Measurements from ENCODE around the gene ACOX3.

ACOX3 gene

DNA sequence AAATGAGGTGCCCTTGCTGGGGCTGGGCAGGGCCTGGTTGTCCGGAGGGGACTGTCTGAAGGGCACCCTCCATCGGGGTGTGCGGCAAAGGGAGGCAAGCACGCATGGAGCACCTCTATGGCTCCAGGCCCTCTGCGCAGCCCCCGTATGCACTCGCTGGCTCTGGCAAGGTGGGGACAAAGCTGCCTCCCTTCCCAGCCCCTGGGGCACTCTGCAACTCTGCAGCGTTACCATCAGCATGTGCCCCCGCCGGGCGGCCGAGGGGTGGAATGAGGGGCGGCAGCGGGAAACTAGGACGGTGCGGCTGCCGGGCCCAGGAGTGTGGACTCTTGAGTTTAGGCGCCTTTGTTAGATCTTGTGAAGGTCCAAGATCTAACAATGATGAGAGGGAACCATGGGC lies 26.5 kb upstream of the ACOX3 start:
- no peak for DNase-seq (ENCODE audit: low spot score)

DNA sequence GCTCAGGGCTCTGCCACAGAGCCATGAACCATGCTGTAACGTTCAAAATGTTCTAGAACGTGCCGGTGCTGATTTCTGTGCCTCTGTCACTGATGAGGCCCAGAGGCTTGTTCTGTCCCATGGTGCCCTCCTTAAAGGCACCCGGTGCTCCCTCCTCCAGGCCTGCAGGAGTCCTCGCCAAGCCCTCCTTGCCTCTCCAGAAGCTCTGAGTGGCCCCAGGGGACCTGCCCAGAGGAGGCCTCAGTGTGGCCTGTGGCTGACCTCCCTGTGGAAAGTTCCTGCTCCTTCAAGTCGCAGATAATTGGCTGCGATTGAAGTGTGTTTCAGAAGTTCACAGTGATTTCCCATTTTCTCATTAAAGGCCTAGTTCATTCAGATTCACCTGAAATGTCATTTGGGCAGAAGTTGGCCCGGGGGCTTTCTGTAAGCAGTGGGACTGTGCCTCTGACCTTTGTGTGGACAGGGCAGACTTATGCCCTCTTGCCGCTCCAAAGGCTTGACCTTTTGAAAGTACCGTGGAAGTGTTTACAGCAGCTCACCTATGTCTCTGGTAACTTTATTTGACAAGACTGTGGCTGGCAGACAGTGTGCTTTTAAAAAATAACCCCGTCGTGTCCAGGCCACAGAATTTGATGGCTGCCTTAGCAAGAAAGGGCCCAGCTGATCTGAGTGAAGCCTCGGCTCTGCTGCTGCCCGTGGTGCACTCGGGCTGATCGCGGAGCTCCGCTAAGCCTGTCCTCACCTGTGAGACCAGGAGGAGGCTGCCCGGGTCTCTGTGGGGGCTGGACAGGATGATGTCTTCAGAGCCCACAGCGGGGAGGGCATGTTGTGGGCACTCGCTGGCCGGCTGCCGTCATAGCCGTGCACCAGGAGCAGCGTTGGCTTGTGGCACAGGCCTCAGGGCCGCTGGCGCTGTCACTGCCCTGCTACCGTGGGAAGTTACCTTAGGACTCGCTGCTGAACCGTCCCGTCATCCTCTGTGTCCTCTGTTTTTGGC lies 25.4 kb upstream of the ACOX3 start:
- no peak for DNase-seq (ENCODE audit: low spot score)

DNA sequence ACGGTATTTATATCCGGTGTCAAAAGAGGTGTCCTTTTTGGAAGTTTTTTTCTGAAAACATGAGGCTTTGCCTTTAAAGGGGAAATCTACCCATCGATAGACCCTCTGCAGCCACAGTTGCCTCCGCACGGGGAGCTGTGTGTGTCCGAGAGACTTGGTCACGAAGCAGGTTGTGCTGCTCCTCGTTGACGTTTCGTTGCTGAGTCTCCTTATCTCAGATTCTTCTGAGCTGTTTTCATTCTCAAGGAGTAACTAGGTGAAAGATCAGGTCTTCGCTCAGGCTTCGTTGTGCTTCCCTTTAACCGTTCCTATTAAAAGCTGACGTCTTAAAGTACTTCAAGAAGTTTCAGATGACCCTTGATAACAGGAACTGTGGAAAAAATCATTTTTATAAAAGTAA lies 23.9 kb upstream of the ACOX3 start:
- no peak for DNase-seq (ENCODE audit: low spot score)

DNA sequence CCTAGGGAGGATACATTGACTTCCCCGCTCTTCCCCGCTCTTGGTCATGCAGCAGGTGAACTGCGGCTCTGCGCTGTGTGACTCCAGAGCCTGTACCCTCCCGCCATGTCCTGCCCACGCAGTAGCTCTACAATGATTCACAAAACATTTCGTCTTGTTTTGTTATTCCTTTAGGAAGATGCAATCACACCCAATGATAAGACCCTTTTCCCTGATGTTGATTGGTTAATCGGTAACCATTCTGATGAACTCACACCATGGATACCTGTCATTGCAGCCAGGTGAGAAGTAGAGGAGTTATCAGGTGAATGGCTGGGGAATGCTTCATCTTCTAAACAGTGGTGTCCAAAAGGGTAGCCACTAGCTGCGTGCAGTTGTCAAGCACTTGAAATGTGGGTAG lies 23.3 kb upstream of the ACOX3 start:
- DNase-seq (ENCODE audit: low spot score), result no peak

DNA sequence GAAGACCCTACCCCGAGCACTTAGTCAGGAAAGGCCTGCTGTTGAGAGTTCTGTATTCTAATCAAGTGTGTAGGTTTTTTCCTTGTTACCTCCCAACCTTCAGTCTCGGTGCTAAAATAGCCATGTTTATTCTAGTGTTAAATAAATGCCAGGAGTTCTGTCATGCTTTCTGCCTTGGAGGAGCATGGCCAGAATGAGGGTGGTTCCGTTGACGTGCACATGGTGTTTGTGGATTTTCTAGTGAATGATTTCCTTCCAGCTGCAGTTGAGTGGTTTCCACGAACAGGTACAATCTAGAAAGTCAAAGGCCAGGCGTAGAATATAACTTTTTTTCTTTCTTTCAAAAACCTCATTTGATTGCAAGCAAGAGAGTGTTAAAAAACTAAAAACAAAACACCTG lies 21.1 kb upstream of the ACOX3 start:
- DNase-seq (ENCODE audit: low spot score), result no peak

DNA sequence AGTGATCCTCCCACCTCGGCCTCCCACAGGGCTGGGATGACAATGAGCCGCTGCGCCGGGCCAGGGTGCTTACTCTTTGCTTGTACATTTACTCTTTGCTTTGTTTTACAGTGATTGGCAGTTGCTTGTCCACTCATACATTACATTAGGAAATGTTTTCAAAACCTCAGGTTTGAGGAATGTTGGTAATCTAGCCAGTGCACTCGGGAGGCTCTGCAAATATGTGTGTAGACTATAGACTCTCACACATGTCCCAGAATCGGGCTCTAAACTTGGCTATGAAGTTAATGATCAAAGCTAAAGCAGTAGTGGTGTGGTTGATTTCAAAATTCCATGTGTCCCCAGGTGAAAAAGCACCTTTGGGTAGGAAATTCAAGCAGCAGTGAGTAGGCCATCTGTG lies 20.6 kb upstream of the ACOX3 start:
- no peak for DNase-seq (ENCODE audit: low spot score)

DNA sequence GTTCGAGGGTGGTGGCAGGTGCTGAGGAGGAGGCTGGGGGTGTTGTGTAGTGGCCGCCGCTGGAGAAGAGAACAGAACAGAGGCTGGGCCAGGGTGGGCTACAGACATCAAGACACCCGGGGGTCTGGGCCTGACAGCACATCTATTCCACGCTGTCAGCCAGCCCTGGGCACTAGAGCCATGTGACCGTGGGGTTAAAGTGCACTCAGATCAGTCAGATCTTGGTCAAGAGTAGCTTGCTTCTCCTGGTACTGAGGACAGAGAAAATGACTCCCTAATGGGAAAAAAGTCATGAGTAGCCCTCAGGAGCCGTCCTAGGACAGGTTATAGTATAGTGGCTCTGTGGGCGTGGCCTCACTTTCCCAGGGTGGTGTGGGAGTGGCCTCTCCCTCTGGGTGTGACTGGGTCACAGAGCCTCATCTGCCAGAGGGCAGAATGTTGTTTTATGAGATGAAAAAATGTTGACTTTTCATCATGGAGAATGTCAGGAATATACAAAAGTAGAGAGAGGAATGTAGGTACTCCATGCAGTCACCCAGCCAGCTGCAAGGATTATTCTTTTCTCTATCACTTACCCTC lies 19.4 kb upstream of the ACOX3 start:
- DNase-seq (ENCODE audit: low spot score), result no peak

DNA sequence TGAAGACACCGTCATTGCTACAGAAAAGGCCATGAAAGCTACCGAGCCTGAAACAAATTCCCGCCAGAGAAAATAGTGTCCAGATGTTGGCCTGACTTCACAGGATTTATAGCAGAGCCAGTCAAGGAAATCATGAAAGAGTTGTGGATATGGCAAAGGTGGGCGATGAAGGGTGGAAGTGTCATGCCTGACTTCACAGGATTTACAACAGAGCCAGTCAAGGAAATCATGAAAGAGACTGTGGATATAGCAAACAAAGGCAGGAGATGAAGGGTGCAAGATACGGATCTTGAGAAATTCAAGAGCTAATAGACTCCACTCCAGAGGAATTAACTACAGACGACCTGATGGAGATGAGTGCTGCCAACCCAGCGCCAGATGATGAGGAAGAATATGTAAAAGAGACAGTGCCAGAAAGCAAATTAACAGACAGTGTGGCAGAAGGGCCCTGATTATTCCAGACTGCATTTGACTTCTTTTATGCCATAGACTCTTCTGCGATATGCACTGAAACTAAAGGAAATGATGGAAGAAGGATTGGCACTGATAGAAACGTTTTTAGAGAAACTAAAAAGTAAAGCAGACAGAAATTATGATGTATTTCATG lies 17.2 kb upstream of the ACOX3 start:
- DNase-seq (ENCODE audit: low spot score), result no peak

DNA sequence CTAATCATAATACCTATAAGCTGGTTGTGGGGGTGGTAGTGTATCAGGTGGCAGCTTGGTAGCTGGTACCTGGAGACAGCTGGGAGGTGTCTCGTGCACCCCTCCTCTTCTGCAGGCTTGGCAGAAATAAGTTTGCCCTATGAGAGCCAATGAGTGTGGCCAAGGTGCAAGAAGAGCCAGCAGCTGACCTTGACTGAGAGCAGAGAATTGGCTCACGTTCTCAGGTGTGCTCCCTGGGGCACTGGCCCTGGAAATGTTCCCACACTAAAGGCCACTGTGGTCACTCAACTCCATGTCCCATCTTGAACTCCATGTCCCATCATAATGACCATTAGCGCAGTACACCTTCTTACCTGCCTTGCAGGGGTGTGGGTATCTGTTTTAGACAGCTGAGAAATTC lies 13.4 kb upstream of the ACOX3 start:
- DNase-seq (ENCODE audit: low spot score), result no peak

DNA sequence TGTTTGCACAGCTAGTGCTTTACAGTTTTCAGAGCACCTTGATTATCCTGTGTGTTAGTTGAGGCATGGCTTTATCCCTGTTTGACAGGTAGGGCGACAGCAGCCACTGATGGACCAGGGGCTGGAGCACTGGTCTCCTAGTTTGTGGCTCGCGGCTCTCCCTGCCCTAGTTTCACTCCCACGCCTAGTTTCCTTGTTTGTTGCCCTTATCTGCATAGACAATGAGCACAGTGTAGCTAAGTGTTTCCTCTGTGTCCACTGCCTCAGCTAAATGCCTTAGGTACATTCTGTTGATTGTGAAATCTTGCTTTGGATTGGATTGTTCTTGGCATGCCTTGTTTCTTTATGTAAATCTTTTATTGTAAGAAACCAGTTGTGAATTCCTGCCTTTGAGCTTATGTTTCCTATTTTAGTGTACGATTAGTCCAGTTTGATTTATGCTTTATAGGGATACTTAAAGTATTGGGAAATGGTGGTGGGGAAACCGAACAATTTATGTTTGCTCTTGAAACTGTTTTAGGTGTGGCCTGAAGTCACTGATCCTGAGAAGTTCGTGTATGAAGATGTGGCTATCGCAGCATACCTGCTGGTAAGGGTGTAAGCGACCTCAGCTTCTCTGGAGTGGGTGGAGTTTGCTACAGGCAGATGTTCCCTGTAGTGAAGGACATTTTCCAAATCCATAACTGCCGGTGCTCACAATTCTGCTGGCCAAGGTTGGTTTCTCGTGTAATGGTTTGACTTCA lies 11.1 kb upstream of the ACOX3 start:
- no peak for DNase-seq (ENCODE audit: low spot score)

DNA sequence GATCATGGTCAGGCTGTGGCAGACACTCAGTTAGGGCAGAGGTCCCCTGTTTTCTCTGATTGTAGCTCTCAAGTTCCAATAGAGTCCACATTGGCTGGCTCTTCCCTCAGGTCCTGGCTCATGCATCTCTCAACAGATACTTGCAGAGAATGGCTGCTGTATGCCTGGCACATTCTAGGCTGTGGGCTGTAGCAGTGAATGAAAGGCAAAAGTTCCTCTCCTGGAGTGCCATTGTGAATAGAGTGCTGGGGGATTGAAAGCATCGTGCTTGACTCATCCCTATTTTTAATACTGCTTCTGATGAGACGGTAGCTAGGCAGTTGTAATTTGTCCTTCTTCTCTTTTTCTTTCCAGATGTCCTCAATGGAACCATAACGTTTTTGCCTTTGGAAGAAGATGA lies 5.6 kb upstream of the ACOX3 start:
- DNase-seq (ENCODE audit: low spot score), result no peak

DNA sequence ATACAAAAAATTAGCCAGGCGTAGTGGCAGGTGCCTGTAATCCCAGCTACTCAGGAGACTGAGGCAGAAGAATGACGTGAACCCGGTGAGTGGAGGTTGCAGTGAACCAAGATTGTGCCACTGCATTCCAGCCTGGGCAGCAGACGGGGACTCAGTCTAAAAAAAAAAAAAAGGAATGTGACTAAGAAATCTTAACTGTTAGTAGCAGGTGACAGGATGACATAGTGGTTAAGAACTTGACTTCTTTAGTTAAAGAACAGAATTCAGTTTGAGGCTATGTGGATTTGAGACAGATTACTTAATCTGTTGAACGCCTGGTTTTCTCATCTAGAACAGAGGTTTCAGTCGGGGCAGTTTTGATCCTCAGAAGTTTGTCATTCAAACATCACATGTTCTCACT lies 3.3 kb upstream of the ACOX3 start:
- no peak for DNase-seq (ENCODE audit: low spot score)

DNA sequence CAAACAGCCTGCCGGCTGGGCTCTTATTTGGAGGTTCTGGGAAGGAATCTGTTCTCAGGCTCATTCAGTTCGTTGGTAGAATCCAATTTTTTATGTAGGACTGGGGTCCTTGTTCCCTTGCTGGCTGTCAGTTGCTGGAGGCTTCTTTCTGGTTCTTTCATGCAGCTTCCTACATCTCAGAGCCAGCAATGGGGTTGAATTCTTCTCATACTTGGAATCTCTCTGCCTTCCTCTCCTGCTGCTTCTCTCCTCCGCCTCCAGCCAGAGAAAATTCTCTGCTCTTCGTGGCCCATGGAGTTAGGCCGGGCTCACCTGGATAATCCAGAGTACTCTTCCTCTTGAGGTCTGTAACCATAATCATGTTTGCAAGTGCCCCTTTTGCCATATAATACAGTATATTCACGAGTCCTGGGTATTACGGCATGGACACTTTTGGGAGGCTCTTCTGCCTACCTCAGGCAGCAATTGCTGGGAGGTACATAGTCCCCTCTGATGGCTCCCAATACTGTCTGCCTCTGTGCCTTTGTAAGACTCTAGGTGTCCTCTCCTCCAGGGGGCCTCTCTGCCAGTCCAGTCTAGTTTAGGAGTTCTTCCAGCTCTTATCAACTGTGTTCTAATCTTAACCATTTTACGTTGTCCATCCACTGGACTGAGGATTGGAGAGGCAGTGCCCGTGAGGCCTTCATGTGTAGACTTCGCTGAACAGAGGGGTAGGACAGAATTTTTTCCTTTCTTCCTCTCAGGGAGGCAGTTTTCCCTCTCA lies 2.3 kb upstream of the ACOX3 start:
- no peak for DNase-seq (ENCODE audit: low spot score)

DNA sequence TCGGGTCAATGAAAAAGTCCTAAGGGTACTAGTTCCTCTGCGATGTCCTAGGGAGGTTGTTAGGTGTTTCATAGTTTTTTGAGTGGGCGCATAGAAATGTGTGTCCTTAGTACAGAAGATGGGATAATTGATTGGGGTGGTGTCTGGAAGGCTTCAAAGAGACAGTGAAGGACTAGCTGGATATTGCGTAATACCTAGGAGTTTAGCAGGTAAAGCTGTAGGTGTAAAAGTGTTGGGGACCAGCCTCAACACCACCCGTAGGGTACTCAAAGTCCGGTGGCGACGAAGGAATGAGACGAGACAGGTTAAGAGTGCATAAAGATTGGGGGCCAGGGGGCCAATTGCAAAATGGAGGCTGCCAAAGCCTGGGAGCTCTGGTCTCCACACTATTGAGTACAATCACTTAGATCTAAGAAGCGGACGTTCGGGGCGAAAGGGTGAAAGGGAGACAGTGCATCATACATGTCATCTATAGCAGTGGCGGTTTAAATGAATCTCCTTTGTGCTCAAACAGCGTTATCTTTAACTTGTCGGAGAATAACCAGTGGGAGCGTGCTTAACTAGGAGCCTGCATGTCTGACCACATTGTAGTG lies 1.1 kb upstream of the ACOX3 start:
- no peak for DNase-seq (ENCODE audit: low spot score)

DNA sequence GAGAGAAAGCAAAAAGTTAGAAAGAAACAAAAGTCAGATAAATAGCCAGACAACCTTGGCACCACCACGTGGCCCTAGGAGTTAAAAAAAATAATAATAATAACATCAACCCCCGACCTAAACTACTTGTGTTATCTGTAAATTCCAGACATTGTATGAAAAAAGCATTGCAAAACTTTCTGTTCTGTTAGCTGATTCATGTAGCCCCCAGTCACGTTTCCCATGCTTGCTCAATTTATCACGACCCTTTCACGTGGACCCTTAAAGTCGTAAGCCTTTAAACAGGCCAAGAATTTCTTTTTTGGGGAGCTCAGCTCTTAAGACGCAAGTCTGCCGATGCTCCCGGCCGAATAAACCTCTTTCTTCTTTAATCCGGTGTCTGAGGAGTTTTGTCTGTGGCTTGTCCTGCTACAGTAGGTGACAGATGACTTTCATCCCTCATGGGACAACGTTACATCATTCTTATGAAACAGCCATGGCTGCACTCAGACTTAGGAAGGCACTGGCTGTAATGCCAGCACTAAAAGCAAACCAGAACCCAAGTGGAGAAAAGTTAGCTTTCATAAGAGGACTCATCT lies 520 bp downstream of the ACOX3 start:
- DNase-seq (ENCODE audit: low spot score), result no peak

DNA sequence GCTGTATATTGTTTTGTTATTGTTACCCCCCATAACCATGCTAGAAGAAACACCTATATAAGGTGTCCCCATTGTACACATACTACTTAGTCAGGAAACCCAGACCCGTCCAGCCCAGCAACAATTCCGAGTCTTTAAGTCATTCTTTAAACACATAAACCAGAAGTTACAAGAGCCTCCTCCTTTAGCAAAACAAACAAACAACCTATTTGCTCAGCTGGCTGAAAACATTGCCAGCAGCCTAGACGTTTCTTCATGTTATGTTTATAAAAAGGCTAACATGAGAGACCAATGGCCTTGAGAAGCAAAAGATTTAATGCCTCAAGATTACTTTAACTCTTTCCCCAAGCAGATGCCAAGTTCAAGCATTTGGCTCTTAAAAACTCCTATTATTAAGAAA lies 1.4 kb downstream of the ACOX3 start:
- no peak for DNase-seq (ENCODE audit: low spot score)

DNA sequence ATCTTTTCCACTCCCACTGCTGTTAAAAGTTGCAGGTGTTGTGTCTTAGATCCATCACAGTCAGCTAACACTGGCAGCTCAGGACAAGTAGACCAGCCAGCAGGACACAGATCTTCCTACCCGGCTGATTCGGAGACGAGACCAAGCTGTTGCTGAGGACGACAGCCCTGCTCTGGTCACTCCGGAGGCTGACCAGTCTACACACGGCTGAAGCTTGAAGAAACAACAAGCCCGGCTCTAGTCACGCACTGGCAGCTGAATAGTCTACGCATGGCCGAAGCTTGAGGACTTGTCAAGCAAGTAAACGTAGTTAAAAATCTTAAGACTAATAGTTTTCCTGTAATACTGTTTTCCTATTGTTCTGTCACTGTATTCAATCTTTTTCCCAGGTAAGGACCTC lies 1.8 kb downstream of the ACOX3 start:
- DNase-seq (ENCODE audit: low spot score), result no peak

DNA sequence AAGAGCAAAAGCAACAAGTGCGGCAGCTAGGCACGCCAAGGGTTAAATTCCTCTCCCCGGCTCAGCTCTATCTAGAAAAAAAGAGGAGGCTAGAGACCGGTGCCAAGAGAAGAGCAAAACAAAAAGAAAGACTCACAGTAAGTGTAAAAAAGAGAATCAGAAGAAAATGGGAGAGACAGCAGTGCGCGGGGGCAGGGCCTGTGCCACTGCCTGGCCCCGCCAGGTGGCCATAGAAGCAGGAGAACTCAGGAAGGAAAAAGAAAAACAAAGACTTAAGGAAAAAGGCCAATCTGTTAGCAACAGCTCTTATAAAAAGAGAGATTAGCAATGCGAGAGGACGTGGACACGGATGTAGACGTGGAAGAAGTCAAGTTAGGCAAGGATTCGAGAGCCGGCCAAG lies 3.2 kb downstream of the ACOX3 start:
- no peak for DNase-seq (ENCODE audit: low spot score)

DNA sequence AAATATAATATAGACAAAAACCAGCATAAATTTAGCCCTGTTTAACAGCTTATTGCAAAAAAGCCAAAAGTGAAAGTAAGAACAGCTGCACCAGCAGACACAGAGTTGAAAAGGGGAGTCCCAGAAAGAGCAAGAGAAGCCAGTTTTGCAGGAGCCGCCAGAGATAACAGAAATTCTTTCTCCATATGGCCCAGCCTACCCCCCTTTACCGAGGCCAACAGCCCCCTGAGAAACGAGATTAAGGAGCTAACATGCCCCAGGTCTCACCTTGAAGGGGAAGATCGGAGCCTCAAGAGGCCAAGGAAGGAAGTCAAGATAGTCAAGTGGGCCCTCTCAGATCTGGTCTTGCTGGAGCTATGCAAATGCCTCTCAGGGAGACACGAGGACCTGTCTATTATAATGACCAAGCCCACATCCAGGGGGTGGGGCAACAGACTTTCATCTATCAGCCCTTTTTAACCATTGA lies 4.8 kb downstream of the ACOX3 start:
- DNase-seq (ENCODE audit: low spot score), result no peak

DNA sequence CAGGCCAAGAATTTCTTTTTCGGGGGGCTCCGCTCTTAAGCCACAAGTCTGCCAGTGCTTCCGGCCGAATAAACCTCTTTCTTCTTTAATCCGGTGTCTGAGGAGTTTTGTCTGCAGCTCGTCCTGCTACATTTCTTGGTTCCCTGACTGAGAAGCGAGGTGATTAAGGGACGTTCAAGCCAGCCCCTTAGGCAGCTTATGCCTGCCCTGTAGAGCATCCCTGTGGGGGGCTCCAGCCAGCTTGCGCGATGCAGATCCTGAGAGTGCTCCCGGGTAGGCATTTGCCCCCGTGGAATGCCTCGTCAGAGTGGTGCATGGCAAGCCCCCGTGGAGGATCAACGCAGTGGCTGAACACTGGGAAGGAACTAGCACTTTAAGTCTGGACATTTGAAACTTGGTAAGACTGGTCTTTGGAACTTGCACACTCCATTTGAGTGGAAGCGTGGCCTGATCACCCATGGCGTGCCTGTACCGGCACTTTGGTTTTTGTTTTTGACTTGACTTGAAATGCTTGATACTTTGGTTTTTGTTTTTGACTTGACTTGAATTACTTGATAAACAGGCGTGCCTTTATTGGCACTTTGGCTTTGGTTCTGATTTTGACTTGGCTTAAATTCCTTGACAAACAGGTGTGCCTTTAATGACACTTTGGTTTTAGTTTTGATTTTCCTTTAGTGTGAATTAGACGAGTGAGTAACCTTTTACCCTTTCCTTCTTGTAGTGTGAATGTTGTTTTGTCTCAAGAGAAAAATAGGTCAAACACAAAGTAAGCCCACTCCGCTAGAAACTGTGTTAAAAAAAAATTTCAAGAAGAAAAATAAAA lies 6.1 kb downstream of the ACOX3 start:
- no peak for DNase-seq (ENCODE audit: low spot score)

Measured in GM03348 (cell line).